ENCODE data around the gene ZNF185.
A peak's percentile ranks its signal among the peaks of the same experiment; 100 is the strongest.

Gene ZNF185

GRCh38 chrX:152897222-152898131, at the start of gene ZNF185:
Gene ZNF185, plus strand, starts transcription at chrX:152898067. Its CDS starts 16,423 bp downstream, at chrX:152914490.
- DNase-seq (ENCODE audit: low spot score) = no peak

GRCh38 chrX:152850465-152850864, 47.4 kb upstream of the ZNF185 start:
- DNase-seq (ENCODE audit: low spot score) = peak; percentile 6

- no peak for DNase-seq (ENCODE audit: low spot score)
Observed at GRCh38 chrX:152853986-152854385, 43.9 kb upstream of the ZNF185 start.

DNA sequence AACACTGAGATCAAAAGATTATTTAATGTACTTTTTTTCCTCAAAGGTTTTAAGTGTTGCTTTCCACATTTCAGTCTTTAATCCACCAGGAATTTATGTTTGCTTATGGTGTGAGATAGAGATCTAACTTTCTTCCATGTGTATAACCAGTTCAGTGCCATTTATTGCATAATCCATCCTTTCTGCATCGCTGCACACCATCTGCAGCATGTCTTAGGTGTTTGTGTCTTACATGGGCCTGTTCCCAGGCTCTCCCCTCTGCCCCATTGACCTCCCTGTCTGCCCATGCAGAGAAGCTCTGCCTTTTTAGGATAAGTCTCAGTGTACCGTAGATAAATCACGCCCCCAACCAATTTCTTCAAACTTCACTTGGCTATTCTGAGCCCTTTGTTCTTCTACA, 36.8 kb upstream of the ZNF185 start:
- DNase-seq (ENCODE audit: low spot score) = no peak

- no peak for DNase-seq (ENCODE audit: low spot score)
Observed at GRCh38 chrX:152861826-152862225, 36.0 kb upstream of the ZNF185 start.

- no peak for DNase-seq (ENCODE audit: low spot score)
Observed at GRCh38 chrX:152865232-152865920, 32.5 kb upstream of the ZNF185 start.

DNA sequence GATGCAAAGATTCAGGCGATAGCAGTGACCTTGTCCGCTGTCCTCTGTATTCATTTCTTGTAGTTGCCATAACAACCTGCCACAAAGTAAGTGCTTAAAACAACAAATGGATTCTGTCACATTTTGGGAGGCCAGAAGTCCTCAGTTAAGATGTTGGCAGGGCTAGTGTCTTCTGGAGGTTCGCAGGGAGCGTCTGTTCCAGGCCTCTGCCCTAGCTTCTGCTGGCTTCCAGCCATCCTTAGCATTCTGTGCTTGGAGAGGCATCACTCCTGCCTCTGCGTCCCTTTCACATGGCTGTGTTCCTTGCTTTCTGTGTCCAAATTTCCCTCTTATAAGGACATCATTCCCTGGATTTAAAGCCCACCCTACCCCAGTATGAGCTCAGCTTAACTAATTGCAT, 31.5 kb upstream of the ZNF185 start:
- no peak for DNase-seq (ENCODE audit: low spot score)

- DNase-seq (ENCODE audit: low spot score) = no peak
Observed at GRCh38 chrX:152869972-152870371, 27.9 kb upstream of the ZNF185 start.

GRCh38 chrX:152871260-152871659, 26.6 kb upstream of the ZNF185 start:
- DNase-seq (ENCODE audit: low spot score) = no peak

GRCh38 chrX:152872522-152872921, 25.3 kb upstream of the ZNF185 start:
- DNase-seq (ENCODE audit: low spot score) = no peak

DNA sequence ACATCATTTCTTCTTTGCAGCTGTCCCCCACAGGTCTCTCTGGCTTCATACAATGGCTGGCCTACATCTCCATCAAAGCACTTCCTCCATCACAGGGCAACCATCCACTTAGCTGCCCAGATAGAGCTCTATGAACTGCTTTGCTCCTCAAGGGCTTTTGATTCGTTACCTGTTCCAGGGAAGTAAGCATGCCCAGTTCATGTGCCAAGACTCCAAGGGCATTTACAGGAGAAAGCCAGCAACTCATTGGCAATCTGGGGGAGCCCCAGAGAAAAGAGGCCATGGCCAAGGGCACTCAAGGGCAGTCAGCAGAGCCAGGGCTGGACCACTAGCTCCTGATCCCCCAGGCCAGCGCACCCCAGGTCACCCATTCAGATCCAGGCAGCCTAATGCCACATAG, 24.5 kb upstream of the ZNF185 start:
- no peak for DNase-seq (ENCODE audit: low spot score)

DNA sequence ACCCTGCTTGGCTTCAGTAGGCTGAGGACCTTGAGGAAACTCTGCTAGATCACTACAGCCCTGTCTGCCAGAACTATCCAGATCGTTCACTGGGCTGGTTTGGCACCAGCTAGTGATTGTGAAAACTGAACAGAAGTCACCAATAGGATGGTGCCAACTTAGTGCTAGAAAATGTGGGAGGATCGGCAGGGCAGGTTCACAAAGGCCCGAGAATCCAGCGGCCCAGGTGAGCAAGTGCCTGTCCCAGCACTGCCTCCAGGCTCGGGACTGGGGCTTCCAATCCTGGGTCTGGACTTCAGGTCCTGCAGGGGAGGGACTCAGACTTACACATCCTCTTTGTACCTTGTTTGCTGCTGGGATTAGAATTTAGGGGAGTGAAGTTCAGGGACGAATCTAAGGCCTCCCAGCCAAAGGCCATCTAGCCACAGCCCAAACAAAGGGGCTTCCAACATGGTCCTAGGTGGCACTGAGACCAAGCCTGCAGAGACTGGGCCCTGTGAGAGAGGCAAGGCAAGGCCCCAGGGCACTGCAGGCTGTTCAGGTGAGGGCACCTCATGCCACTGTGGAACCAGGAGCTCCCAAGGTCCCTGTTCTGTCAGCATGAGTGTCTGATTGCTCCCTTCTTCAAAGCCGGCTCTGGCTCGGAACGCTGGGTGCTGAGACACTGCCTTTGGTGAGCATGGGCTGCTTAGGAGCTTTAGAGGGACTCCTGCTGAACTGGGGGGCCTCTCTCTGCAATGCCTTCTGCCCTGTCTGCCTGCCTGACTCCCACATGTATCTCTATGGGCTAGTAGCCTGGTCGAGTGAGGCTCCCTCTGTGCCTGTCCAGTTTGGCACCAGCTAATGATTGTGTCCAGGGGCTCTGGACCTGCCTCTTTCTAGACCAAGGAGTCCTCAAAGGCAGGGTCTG, 20.7 kb upstream of the ZNF185 start:
- DNase-seq (ENCODE audit: low spot score) = no peak

DNA sequence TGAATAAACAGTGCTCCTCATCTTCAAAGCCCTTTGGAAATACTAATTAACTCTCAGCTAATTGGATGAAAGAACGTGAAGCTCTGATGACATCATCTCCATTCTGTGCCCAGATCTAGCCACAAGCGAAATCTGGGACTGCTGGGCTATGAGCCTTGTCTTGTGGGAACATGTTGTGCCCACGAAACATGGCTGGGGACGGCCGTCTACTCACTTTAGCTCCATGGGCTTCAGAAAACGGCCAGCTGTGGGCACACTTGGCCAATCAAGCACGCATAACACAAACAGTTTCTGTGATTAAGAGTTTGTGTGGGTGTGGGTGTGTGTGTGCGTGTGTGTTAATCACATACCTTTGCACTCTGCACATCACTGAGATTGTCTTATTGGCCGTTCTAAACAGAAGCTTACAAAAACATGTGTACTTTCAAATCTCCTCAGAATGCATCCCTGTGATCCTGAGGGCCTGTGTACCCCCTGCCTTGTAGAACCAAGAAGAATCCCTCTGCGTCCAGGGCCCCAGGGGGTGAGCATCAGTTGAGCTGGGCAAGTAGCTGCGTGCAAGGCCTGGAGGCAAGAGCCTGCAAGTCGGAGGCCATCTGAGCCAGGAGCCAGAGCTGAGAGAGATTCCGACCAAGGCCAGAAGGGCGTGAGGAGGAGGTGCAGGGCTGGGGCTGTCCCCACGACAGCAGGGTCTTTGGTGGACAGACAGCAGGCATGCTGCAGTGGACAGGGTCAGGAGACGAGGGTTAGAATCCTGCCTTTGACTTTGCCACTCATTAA, 18.7 kb upstream of the ZNF185 start:
- no peak for DNase-seq (ENCODE audit: low spot score)

DNA sequence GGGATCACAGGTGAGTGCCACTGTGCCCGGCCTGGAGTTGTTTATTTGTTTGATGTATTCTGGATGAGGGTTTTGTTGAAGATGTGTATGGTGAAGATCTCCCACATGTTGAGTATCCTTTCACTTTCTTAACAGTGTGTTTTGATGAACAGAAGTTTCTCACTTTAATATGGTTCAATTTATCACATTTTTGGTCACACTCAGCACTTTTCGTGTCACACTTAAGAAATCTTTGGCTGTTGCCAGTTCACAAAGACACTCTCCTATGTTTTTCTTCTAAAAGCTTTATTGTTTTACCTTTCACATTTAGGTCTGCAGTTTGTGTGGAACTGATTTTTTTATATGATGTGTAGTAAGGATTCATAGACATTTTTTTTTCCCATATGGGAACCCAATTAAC, 16.6 kb upstream of the ZNF185 start:
- no peak for DNase-seq (ENCODE audit: low spot score)

- DNase-seq (ENCODE audit: low spot score) = no peak
Observed at GRCh38 chrX:152884171-152884570, 13.7 kb upstream of the ZNF185 start.

DNA sequence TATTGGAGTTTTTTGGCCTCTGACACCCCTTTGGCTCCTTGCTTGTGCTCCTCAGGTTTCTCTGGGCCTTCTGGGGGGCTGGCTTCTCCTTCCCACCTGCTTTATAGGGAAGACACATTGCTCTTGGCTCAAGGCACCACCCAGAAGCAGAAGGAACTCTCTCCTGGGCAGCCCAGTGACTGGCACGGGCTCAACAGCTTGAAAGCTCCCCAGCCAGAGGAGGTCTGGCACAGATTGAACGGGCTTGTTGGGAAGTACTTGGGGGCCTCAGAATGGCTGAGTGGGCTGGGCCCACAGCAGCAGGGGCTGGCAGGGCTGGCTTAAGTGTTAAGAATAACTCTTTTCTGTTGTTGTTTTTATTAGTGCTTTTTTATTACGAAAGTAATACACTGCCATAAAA, 11.2 kb upstream of the ZNF185 start:
- DNase-seq (ENCODE audit: low spot score) = no peak

GRCh38 chrX:152892499-152892898, 5.4 kb upstream of the ZNF185 start:
- no peak for DNase-seq (ENCODE audit: low spot score)

DNA sequence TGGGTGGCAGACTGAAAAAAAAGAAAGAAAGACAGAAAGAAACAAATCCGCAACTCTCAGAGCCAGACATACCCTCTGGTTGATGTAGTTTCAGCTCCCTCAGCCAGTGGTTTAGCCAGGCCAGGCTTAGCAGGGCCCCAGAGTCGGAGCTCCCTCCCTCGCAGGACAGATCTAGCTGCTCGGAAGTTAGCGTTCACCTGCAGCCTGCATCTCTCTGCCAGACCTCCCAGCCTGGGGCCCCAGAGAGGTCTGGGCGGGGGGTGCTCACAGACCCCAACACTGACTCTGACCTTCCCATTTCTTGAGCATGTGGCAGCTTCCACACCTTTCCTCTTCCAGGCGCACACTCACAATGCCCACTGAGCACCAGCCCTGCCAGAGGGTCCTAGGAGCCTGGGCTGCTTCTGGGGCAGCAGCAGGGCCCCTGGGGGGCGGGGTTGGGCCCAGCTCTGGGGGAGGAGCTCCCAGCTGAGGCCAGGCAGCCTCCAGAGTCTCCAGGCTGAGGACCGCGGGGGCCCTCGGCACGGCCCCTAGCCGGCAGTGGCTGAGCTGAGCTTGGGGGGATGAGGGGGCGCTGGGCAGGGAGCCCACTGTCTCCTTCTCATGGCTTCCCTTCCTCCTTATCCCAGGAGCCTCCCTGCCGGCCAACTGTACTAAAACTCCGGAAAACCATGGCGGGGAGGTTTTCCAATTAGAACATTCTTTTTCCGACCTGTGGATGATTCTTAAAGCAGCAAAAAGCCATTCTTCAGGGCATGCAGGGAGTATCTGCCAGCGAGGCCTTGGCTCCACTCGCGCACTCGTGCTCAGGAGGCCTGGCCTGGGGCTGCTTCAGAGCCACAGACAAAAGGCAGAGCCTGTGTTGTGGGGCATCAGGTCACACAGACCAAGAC, 4.6 kb upstream of the ZNF185 start:
- DNase-seq (ENCODE audit: low spot score) = no peak

- DNase-seq (ENCODE audit: low spot score) = no peak
Observed at GRCh38 chrX:152893980-152894610, 3.8 kb upstream of the ZNF185 start.

DNA sequence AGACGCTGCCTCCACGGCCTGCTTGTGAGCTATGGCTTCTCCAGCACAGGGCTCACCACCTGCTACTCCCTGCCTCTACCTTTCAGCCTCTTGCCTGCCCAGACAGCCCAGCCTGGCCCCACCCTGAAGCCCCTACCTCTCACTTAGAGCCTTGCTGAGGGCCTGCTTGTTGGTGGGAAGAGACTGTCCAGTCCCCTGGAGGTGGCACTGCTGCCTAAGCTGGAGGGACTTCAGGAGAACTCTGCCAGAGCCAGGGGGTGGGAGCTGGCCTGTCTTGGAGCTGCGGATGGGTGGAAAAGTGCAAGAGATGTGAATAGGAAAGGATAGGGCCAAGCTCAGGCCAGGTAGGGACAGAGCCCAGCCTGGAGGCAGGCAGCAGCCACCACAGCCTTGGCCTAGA, 2.7 kb upstream of the ZNF185 start:
- DNase-seq (ENCODE audit: low spot score) = no peak

Data from COLO829 (cell line).